Trophoblast cell (in vitro differentiated cells and primary cell): ENCODE results near the gene CEACAM19.

ENCODE experiments used
- DNase-seq, 2 donors: peaks; one replicate each; pipeline ENCODE4 v3.0.0-alpha.2; 2016
- H2AFZ ChIP-seq: 2 replicates; pipeline ENCODE4 v1.6.1; 2013; ENCODE audit warnings: low read length, moderate library complexity, mild to moderate bottlenecking; ENCODE audit not compliant: insufficient read depth, poor library complexity
- H2AK5ac ChIP-seq: 2 replicates; pipeline ENCODE4 v1.6.1; 2013; ENCODE audit warnings: mild to moderate bottlenecking, low read length
- H2BK120ac ChIP-seq: 2 replicates; pipeline ENCODE4 v1.6.1; 2013; ENCODE audit warnings: low read length, mild to moderate bottlenecking, moderate library complexity; ENCODE audit not compliant: insufficient read depth, poor library complexity
- H2BK12ac ChIP-seq: 2 replicates; pipeline ENCODE4 v1.6.1; 2013; ENCODE audit warnings: mild to moderate bottlenecking, low read length, moderate library complexity
- H2BK5ac ChIP-seq: 2 replicates; pipeline ENCODE4 v1.6.1; 2013; ENCODE audit warnings: low read length, low read depth, moderate library complexity, mild to moderate bottlenecking; ENCODE audit not compliant: poor library complexity
- H3K14ac ChIP-seq: 2 replicates; pipeline ENCODE4 v1.6.1; 2013; ENCODE audit warnings: mild to moderate bottlenecking, low read length
- H3K18ac ChIP-seq: 2 replicates; pipeline ENCODE4 v1.6.1; 2013; ENCODE audit warnings: mild to moderate bottlenecking, low read length
- H3K23ac ChIP-seq: 2 replicates; pipeline ENCODE4 v1.6.1; 2013; ENCODE audit warnings: low read length
- H3K27ac ChIP-seq: 2 replicates; pipeline ENCODE4 v1.5.1; 2013; ENCODE audit warnings: low read depth, mild to moderate bottlenecking, inconsistent platforms, low read length, moderate library complexity
- H3K27me3 ChIP-seq: 2 replicates; pipeline ENCODE4 v1.6.1; 2013; ENCODE audit warnings: inconsistent platforms, mild to moderate bottlenecking, low read length, moderate library complexity; ENCODE audit not compliant: insufficient read depth
- H3K36me3 ChIP-seq, 2 experiments: 1 replicate in 1 of 2; 2 replicates in 1 of 2; pipeline ENCODE4 v1.6.1; 2013; ENCODE audit warnings: low read length in 2 of 2, mild to moderate bottlenecking in 2 of 2, moderate library complexity in 1 of 2; ENCODE audit not compliant: insufficient read depth in 2 of 2, control insufficient read depth in 1 of 2
- H3K4ac ChIP-seq: 2 replicates; pipeline ENCODE4 v1.6.1; 2013; ENCODE audit warnings: low read depth, mild to moderate bottlenecking, low read length, moderate library complexity
- H3K4me1 ChIP-seq, 2 experiments: 1 replicate in 1 of 2; 2 replicates in 1 of 2; pipeline ENCODE4 v1.6.1; 2013; ENCODE audit warnings: low read length in 2 of 2, mild to moderate bottlenecking in 2 of 2, moderate library complexity in 1 of 2; ENCODE audit not compliant: insufficient read depth in 2 of 2, control insufficient read depth in 1 of 2
- H3K4me2 ChIP-seq: 2 replicates; pipeline ENCODE4 v1.6.1; 2013; ENCODE audit warnings: inconsistent platforms, mild to moderate bottlenecking, low read length, moderate library complexity
- H3K4me3 ChIP-seq: 2 replicates; pipeline ENCODE4 v1.5.1; 2013; ENCODE audit warnings: mild to moderate bottlenecking, low read depth, low read length, inconsistent platforms
- H3K79me1 ChIP-seq: one replicate; pipeline ENCODE4 v1.6.1; 2013; ENCODE audit warnings: low read length
- H3K79me2 ChIP-seq: 2 replicates; pipeline ENCODE4 v1.6.1; 2013; ENCODE audit warnings: low read length, mild to moderate bottlenecking; ENCODE audit not compliant: control insufficient read depth, insufficient read depth, poor library complexity
- H3K9ac ChIP-seq: 2 replicates; pipeline ENCODE4 v1.6.1; 2013; ENCODE audit warnings: mild to moderate bottlenecking, low read length
- H3K9me3 ChIP-seq: 2 replicates; pipeline ENCODE4 v1.6.1; 2013; ENCODE audit warnings: low read depth, mild to moderate bottlenecking, control low read depth, inconsistent platforms, low read length; ENCODE audit not compliant: insufficient read depth
- H4K12ac ChIP-seq: 2 replicates; pipeline ENCODE4 v1.6.1; 2013; ENCODE audit warnings: low read depth, mild to moderate bottlenecking, low read length, moderate library complexity
- H4K8ac ChIP-seq: 2 replicates; pipeline ENCODE4 v1.6.1; 2013; ENCODE audit warnings: low read depth, mild to moderate bottlenecking, low read length, moderate library complexity
- H4K91ac ChIP-seq: one replicate; pipeline ENCODE4 v1.6.1; 2013; ENCODE audit warnings: low read depth, mild to moderate bottlenecking, low read length, moderate library complexity
- WGBS: extraction: QIAGEN DNeasy Blood & Tissue Kit; methylation state at CpG from one replicate; pipeline ENCODE4 v1.1.7; 2013; ENCODE audit warnings: missing lambda C conversion rate; ENCODE audit not compliant: insufficient read length, insufficient coverage; ENCODE audit errors: extremely low coverage; 5-methylcytosine and 5-hydroxymethylcytosine counted together

Gene CEACAM19

GRCh38 chr19:44698492-44699201 is 27.4 kb downstream of the CEACAM19 start, which contains the start of gene CEACAM16:
Gene CEACAM16 (plus strand): TSS chr19:44699151. CDS start chr19:44701457, 2,306 bp downstream.
- Histone ChIP-seq H3K27me3 (no peaks in the 10 kb centered on the region), H2AK5ac (no peak within 1 kb of the TSS), H3K23ac (no peak within 1 kb of the TSS), H3K9me3 (no peaks in the 10 kb centered on the region), H4K8ac (no peak within 1 kb of the TSS), H3K79me2 (no peaks in the 10 kb centered on the region), H2BK12ac (no peak within 1 kb of the TSS), H3K4me1 (no peaks in the 10 kb centered on the region), H3K4ac (no peak within 1 kb of the TSS), H3K27ac (no peak within 1 kb of the TSS), H2BK120ac (no peak within 1 kb of the TSS), H4K91ac (no peak within 1 kb of the TSS), H3K9ac (no peak within 1 kb of the TSS), H3K18ac (no peak within 1 kb of the TSS), H3K79me1 (no peaks in the 10 kb centered on the region), H2BK5ac (no peak within 1 kb of the TSS), H2AFZ (no peak within 1 kb of the TSS), H3K4me3 (no peak within 1 kb of the TSS), H4K12ac (no peak within 1 kb of the TSS), H3K36me3 (no peaks in the 10 kb centered on the region), H3K14ac (no peak within 1 kb of the TSS), H3K4me2 (no peak within 1 kb of the TSS)
- DNase-seq, result no peak
- no CpG with 5 or more reads among the region's 13 CpGs for WGBS

GRCh38 chr19:44700547-44700946 is 29.3 kb downstream of the CEACAM19 start:
- Histone ChIP-seq H3K18ac (no peak overlapping the region), H3K4ac (no peak overlapping the region), H3K23ac (no peak overlapping the region), H3K4me2 (no peak overlapping the region), H2BK5ac (no peak overlapping the region), H2AK5ac (no peak overlapping the region), H2BK12ac (no peak overlapping the region), H3K4me1 (no peaks in the 10 kb centered on the region), H4K8ac (no peak overlapping the region), H2BK120ac (no peak overlapping the region), H3K9me3 (no peaks in the 10 kb centered on the region), H3K14ac (no peak overlapping the region), H4K12ac (no peak overlapping the region), H3K36me3 (no peaks in the 10 kb centered on the region), H3K27ac (no peak overlapping the region), H4K91ac (no peak overlapping the region), H3K9ac (no peak overlapping the region), H3K4me3 (no peak overlapping the region), H2AFZ (no peak overlapping the region), H3K27me3 (no peaks in the 10 kb centered on the region), H3K79me2 (no peaks in the 10 kb centered on the region), H3K79me1 (no peaks in the 10 kb centered on the region)
- no CpG with 5 or more reads among the region's 5 CpGs for WGBS
- DNase-seq, result no peak

DNA sequence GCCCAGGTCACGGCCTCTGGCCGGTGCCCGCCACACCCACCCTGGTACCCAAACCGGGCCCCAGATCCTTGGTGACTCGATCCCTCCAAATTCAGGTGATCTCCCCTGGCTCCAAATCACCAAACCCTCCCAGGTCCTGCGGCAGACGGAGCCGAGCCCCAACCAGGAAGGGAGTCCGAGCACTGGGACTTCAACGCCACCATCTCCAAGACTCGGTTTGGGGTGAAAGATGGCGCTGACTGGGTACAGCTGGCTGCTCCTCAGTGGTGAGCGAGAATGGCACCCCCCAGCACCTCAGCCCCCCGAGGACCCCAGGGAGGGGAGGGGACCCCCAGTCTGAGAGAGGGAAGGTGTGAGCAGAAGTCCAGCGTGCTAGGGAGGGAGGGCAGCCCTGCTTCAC is 29.9 kb downstream of the CEACAM19 start:
- Histone ChIP-seq H4K91ac (no peak overlapping the region), H3K79me2 (no peaks in the 10 kb centered on the region), H3K9ac (no peak overlapping the region), H2AFZ (no peak overlapping the region), H2BK5ac (no peak overlapping the region), H4K12ac (no peak overlapping the region), H2AK5ac (no peak overlapping the region), H3K4me3 (no peak overlapping the region), H3K4me2 (no peak overlapping the region), H3K9me3 (no peaks in the 10 kb centered on the region), H2BK120ac (no peak overlapping the region), H3K4ac (no peak overlapping the region), H3K27ac (no peak overlapping the region), H3K14ac (no peak overlapping the region), H3K4me1 (no peaks in the 10 kb centered on the region), H2BK12ac (no peak overlapping the region), H3K79me1 (no peaks in the 10 kb centered on the region), H3K23ac (no peak overlapping the region), H3K36me3 (no peaks in the 10 kb centered on the region), H3K27me3 (no peaks in the 10 kb centered on the region), H3K18ac (no peak overlapping the region), H4K8ac (no peak overlapping the region)
- no CpG with 5 or more reads among the region's 15 CpGs for WGBS
- DNase-seq, result no peak

- Histone ChIP-seq H3K4ac (no peak overlapping the region), H4K8ac (no peak overlapping the region), H2AK5ac (no peak overlapping the region), H2AFZ (no peak overlapping the region), H2BK120ac (no peak overlapping the region), H3K14ac (no peak overlapping the region), H3K4me1 (no peaks in the 10 kb centered on the region), H3K9ac (no peak overlapping the region), H3K4me3 (no peak overlapping the region), H3K79me1 (no peaks in the 10 kb centered on the region), H3K4me2 (no peak overlapping the region), H4K91ac (no peak overlapping the region), H2BK5ac (no peak overlapping the region), H3K79me2 (no peaks in the 10 kb centered on the region), H2BK12ac (no peak overlapping the region), H3K36me3 (no peaks in the 10 kb centered on the region), H3K9me3 (peaks cover 1% of the 10 kb centered on the region), H3K27me3 (no peaks in the 10 kb centered on the region), H3K18ac (no peak overlapping the region), H3K23ac (no peak overlapping the region), H3K27ac (no peak overlapping the region), H4K12ac (no peak overlapping the region)
- DNase-seq, result peak in 1 of 2 donors; percentile 15
- no CpG with 5 or more reads among the region's 17 CpGs for WGBS
Measured at GRCh38 chr19:44702551-44703176, 31.4 kb downstream of the CEACAM19 start.
